D341Med (cell line): ENCODE measurements around the gene HSCB.
A peak's percentile ranks its signal among the peaks of the same experiment; 100 is the strongest.
"Not testable (repeated sequence)": the region's sequence is repeated elsewhere in the genome, so short reads cannot be mapped to it uniquely, and the experiment has no call there.

Experiments
- DNase-seq: peaks from one replicate; pipeline ENCODE4 v3.0.0; 2012; ENCODE audit warnings: low spot score

Gene HSCB

DNA sequence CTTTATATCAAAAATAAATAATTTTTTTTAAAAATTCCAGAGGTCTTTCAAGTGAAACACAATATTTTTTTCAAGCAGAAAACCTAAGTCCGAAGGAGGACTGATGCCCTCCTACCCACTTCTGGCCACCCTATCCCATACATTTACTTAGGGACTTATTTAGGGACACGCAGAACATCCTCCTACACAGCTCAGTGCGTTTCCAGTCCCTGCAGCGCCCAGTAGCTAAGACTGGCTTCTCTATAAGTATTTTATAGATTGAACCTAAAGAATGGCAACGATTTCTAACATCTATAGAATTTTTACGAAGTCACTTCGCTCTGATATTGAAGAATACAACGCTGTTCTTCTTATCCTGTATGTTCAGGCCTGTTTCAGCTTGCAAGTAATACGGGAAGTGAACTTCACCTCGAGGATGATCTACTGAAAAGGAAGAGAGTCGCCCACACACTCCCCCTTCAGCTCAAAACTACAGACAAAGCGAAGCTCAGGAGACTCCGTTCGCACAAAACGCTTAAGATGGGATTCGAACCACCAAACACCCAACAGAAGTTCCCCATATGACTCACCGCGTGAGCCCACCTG is 547 bp upstream of the HSCB start:
- DNase-seq, result no peak

DNA sequence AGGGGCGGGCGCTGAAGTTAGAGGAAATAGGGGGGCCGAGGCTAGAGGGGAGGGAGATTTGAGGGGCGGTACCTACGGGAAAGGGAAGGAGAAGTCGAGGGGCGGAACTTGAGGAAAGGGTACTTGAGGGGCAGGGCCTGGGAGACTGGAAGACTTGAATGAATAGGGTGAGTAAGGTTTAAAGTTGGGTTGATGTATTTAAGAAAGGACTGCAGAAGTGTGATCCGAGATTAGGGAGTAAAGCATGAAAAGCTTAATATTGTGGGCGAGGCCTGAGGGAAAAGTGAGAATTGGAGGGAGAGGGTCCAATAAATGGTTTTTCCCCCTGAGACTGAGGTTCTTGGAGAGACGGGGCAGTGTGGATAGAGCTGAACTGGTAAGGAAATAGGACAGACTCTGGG is 723 bp downstream of the HSCB start:
- no peak for DNase-seq

DNA sequence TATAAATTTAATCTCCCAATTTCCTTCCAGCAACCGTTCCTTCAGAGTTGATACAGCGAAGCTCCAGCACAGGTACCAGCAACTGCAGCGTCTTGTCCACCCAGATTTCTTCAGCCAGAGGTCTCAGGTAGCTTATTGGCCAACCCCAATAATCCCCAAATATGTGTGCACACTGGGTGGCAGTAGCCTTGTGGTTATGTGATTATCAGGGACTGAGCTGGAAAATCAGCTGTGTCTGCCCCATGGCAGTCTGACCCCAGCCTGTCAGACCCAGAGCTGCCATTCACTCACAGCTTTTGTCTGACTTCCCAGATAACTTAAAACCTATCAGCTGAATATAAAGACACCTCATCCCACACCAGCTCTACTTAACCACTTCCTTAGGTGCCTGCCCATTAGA is 2.0 kb downstream of the HSCB start:
- no peak for DNase-seq

DNA sequence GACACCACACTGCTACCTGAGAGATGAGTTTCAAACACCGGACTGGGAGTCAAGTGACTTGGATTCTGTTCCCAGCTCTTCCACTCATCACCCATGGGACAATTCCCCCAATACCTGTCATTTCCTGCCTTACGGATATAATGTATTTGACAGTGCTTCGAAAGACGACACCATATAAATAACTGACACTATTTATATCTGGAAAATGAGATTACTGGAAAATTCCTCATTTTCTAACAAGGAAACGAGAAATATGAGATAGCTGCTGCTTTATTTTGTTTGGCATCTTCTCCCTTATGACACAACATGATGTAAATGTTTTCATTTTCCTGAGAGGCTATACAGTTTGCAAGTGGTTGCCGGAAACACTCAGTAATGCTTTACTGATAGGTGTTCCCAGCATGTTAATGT is 8.6 kb downstream of the HSCB start:
- DNase-seq, result no peak

DNA sequence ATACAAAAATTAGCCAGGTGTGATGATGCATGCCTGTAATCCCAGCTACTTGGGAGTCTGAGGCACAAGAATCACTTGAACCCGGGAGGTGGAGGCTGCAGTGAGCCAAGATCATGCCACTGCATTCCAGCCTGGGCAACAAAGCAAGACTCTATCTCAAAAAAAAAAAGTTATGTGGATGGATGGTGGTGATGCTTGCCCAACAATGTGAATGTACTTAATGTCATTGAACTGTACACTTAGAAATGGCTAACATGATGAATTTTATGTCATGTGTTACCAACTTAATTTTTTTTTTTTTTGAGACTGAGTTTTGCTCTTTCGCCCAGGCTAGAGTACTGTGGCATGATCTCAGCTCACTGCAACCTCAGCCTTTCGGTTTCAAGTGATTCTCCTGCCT is 12.7 kb downstream of the HSCB start:
- DNase-seq, result not testable (repeated sequence)

DNA sequence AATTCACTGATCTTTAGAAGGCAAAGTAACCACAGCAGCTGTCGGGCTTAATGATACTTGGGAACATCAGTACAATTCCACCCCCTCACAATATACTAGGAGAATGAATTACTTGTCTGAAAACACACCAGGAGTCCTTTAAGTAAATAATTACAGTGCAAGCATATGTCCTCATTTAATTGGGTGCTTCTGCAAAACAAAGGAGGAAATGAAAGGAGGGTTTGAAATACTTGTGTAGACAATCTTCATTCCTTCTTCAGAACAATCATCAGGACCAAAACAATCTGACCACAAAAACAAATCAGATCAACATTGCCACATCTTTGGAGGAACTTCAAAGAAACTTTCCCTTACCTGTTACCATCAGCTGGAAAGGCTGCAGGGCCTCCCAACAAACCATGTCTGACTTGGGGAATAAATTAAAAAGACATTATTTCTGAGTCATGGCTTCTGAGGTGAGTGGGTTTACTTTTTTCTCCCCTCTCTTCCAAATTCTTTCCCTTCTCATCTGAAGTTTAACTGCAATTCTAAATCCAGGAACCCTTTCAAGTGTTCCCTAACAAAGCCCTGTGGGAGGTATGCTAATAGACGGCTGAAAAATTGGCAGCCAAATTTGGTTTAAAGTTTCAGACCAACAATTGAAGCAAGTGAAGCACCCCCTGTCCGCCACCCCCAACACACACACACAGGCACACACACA is 18.2 kb downstream of the HSCB start:
- no peak for DNase-seq

DNA sequence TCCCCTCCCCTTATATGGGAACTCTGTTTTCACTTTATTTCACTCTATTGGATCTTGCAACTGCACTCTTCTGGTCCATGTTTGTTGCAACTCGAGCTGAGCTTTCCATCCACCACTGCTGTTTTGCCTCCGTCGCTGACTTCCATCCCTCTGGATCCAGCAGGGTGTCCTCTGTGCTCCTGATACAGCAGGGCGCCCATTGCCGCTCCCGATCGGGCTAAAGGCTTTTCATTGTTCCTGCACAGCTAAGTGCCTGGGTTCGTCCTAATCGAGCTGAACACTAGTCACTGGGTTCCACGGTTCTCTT is 19.6 kb downstream of the HSCB start:
- no peak for DNase-seq

DNA sequence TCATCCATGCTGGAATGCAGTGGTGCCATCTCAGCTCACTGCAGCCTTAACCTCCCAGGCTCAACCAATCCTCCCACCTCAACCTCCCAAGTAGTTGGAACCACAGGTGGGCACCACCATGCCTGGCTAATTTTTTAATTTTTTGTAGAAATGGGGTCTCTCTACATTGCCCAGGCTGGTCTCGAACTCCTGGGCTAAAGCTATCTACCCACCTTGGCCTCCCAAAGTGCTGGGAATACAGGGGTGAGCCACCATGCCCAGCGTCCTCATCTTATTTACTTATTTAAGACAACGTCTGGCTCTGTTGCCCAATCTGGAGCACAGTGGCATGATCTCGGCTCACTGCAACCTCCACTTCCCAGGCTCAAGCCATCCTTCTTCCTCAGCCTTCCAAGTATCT is 20.2 kb downstream of the HSCB start:
- not testable (repeated sequence) for DNase-seq

DNA sequence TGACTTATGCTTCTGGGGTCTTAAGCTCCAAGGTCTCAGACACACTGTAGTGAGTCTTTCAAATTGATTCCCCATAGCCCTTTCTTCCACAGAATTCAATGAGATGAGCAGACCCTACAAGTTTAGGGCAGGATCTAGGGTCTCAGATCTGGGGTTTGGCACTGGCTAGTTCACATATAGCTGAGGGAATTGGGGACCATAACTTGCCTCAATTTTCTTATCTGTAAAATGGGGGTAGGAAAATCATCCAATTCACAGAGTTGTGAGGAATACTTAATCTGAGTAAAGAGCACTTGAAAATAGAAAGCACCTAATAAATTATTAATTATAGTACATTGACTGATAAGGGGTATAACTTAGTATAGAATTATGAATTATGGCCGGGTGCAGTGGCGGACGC is 24.8 kb downstream of the HSCB start:
- no peak for DNase-seq

DNA sequence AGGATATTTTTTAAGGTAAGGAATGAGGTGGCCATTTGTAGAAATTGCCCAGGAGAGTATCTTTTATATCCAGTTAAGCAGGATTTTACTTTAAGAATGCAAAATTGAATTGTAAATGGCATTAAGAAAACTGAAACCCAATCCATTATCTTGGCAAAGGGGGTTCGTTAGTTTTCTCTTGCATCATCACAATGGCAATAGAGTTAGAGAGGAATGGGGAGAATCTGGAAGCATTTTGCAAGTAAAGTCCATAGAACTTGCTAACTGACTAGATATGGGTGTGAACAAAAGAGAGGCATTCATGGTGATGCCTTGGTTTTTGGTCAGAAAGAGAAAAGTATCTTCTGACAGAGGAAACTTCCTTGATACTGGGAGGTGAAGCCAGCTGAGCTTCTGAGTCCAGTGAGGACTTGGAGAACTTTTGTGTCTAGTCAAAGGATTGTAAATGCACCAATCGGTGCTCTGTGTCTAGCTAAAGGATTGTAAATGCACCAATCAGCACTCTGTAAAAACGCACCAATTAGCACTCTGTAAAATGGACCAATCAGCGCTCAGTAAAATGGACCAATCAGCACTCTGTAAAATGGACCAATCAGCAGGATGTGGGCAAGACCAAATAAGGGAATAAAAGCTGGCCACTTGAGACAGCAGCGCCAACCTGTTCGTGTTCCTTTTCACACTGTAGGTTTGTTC is 27.0 kb downstream of the HSCB start:
- no peak for DNase-seq

DNA sequence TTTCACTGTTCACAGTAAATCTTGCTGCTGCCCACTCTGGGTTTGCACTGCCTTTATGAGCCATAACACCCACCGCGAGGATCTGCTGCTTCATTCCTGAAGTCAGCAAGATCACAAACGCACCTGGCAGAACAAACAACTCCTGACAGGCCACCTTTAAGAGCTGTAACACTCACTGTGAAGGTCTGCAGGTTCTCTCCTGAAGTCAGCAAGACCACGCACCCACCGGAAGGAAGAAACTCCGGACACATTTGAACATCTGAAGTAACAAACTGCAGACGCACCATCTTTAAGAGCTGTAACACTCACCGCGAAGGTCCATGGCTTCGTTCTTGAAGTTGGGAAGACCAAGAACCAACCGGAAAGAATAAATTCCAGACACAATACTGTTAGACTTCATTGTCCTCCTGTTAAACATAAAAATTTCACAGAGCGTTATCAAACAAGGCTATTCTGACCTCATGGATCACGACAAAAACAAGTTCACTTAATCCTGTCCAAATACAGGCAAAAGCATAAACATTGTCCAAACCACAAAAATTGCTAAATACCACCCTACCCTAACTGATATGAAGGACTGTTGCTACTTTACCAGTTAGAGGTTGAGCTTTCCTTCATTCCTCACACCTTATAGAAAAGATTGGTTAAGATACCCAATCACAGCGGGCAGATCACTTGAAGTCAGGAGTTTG is 27.7 kb downstream of the HSCB start:
- no peak for DNase-seq

DNA sequence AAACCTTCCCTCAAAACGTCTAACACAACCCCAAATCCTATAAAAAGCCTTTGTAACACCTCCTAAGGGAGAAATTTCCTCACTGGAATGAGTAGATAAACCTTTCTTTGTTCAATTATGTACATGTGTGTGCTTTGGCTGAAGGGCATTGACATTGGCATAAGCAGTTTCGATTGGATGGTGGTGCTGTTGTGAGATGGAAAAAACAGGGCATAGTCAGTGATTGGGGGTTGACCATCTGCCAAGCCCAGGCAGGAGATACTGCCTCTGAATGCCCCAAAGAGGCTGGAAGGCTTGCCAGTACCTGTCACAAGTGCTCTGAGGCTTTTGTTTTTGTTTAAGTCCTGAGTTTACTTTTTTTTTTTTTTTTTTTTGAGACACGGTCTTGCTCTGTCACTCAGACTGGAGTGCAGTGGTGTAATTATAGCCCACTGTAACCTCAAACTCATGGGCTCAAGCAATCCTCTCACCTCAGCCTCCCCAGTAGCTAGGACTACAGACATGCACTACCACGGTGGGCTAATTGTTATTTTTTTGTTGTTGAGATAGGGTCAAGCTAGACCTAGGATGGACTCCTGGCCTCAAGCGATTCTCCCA is 29.5 kb downstream of the HSCB start:
- no peak for DNase-seq

DNA sequence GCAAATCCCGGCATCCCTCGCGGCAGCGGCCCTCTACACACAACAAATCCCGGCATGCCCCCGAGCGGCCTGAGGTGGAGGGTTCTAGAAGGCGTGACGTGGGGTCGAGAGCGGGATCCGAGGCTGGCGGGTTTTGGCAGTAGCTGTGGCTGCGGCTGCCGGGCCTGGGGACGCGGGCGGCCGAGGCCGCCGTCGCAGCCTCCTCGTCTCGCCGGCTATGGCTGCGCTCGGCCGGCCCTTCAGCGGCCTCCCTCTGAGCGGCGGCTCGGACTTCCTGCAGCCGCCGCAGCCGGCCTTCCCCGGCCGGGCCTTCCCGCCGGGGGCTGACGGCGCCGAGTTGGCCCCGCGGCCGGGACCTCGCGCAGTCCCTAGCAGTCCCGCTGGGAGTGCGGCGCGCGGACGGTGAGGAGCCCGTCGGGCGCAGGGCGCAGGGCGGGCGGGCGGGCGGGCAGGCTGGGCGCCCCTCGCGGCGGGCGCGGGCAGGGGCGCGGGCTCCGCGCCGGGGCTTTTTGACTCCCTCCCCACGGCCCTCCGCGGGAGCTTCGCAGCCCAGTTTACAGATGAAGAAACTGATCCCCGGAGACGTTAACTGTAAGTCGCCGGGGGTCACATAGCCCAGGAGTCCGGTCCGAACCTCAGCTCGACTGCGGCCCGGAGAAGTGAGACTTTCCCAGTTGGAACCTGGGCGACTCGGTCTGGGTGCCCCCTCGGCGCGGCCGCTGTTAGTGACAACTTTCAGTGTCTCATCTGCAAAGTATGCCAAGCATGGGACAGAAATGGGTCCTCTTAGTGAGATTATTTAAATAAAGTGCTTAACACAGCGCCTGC is 31.0 kb downstream of the HSCB start, which contains the start of gene CCDC117:
Gene CCDC117, plus strand, starts transcription at position 63 of the 828 bp plus-strand sequence. Its CDS starts 155 bp downstream, at position 218.
- peak; percentile 96 for DNase-seq

DNA sequence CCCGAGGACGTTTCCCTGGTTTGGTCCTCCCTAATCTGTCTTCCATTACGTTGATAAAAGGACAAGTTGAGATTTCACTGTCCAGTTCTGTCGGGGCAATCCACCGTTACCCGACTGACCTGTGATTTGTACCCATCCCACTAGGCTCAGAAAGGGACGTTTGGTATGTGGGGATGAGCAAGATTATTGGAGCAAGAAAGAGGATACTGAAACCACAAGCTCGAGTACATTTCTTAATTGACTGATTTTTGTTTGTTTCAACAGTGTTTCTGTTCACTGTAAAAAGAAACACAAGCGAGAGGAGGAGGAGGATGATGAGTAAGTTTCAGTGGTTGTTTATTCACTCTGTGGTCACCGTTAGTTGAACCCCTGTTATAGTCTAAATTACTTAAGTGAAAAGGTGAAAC is 31.6 kb downstream of the HSCB start:
- no peak for DNase-seq

DNA sequence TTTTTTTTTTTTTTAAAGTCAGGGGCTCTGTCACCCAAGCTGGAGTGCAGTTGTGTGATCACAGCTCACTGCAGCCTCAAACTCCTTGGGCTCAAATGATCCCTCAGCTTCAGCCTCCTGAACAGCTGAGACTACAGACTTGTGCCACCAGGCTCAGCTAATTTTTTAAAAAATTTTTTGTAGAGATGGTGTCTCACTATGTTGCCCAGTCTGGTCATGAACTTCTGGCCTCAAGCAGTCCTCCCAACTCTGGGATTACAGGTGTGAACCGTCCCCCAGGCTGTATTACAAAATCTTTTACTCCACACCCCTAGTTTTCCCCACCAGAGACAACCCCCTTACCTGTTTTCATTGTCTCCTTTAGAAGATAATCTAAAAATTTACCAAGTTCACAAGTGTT is 32.5 kb downstream of the HSCB start:
- no peak for DNase-seq

DNA sequence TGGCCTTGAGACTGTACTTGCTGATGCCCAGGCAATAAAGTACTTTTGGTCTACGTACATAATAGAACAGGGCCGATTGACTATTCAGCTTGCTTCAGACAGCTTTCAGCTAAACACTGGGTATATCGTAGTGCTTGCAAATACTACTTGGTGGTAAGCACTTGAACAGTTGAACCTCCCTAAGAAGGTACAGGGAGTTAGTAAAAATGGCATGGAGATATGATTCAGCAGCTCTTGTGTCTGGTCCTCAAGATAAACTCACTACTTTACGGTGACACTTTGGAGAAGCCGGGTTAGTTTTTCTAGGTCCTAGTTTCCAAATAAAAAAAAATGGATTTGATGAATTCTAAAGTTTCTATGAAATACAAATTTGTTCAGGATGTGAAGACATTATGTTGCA is 38.0 kb downstream of the HSCB start:
- no peak for DNase-seq

DNA sequence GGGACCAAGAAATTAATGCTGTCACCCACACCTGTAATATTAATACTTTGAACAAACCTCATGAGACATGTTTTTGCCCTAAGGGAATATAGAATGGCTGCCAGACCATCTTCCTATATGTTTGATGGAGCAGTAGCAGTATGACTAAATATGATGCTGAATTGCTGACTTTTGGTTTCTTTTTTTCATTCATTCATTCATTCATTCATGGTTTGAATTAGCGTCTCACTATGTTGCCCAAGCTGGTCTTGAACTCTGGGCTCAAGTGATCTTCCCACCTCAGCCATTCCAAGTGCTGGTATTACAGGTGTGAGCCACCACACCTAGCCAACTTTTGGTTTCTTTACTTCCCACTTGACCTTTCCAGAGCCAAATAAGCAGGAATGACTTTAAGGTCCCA is 38.5 kb downstream of the HSCB start:
- DNase-seq, result no peak

DNA sequence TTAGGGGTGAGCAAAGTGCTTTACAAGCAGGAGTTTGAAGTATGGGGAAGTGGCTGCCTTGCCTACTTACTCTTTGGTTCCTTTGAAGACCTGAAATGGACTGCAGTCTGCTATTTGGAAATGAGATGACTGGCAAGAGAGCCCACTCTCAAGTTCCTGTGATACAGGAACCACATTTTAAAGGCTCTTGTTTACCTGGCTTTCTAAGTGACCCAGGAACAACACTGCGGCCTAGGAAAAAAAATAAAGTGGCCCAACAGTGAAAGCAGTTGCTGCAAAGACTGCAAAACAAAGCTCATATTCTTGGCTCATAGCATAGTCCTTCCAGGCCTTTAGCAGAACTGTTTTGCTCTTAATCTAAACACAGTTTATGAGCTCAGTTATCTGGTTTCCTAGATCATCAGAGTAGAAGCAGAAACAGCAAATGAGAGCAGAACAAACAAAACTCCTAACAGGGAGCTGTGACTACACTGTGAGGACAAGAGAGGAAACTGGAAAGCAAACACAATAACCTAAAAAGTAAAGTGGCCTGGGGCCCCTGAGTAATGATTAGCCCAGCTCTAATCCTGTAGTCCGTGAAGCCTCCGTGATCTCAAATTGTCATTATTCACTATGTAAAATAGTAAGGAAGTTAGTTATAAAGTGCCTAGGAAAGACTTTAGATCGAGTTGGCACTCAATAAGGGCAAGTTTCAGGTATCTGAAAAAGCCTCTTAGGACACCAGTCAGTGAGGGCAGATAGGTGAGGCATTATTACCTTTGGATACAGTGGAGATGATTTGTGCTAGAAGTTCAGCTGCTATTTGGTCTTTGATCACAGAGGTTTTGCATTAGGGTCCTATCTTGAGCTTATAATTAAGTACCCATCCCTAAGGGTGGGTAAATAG is 42.2 kb downstream of the HSCB start:
- DNase-seq, result no peak

DNA sequence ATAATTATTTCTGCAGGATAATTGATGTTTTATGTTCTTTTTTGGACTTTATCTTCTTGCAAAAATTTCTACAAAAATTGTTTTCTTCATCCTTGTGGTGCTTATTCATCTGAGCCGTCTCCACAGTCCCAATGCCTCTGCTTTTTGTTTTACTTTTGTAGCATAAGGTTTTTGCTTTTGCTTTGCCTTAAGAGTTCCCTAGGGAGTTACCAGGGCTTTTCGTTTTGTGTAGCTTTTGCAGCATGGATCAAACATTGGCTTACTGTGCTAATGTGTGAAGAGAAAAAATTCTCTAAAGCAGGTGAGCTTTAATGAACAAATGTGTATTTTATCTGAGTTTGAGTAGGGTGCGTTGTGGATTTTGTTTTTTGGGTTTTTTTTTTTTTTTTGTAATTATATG is 46.8 kb downstream of the HSCB start:
- DNase-seq, result no peak

DNA sequence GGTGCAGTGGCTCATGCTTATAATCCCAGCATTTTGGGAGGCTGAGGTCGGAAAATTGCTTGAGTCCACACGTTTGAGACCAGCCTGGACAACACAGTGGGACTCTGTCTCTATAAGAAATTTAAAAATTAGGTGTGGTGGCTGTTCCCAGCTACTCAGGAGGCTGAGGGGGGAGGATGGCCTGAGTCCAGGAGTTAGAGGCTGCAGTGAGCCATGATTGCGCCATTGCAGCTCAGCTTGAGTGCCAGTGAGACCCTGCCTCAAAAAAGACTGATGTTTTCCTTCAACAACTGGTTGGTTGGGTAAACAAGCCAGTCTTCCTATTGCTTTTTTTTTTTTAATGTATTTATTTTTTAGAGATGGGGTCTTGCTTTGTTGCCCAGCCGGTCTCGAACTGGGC is 49.3 kb downstream of the HSCB start:
- no peak for DNase-seq
